ENCODE results near the gene PLET1.
"Not testable (repeated sequence)": the region's sequence is repeated elsewhere in the genome, so short reads cannot be mapped to it uniquely, and the experiment has no call there.

PLET1 gene

DNA sequence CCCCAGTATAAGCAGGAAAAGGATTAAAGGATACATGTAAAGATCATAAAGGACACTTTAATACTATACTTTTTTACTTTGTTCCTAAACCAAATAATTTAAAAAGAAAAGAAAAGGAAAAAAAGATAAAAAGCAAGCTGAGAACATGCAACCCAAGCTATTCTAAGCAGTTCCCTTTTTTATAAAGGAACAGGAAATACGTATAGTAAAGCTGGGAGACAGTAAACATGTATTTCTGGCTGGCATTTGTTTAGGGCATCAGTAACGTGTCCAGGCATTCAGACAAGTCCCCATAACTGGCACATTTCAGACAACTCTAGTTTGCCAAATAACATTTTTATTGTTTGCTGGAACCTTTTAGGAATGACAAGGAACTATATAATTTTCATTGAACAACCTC, 60.4 kb downstream of the PLET1 start:
- H3K4me3 ChIP-seq (ENCODE audit: low read depth, low read length), result no peak overlapping the region
- DNase-seq (ENCODE audit: low read depth), result peak; percentile 22
- TF ChIP-seq POLR2A (IDR thresholded peaks at IDR 0.05; ENCODE audit: extremely low read depth, insufficient read length), result no peak
- TF ChIP-seq, protein P1, sequence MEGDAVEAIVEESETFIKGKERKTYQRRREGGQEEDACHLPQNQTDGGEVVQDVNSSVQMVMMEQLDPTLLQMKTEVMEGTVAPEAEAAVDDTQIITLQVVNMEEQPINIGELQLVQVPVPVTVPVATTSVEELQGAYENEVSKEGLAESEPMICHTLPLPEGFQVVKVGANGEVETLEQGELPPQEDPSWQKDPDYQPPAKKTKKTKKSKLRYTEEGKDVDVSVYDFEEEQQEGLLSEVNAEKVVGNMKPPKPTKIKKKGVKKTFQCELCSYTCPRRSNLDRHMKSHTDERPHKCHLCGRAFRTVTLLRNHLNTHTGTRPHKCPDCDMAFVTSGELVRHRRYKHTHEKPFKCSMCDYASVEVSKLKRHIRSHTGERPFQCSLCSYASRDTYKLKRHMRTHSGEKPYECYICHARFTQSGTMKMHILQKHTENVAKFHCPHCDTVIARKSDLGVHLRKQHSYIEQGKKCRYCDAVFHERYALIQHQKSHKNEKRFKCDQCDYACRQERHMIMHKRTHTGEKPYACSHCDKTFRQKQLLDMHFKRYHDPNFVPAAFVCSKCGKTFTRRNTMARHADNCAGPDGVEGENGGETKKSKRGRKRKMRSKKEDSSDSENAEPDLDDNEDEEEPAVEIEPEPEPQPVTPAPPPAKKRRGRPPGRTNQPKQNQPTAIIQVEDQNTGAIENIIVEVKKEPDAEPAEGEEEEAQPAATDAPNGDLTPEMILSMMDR (IDR thresholded peaks at IDR 0.05; ENCODE audit: low read depth, low read length), result no peak
- TF ChIP-seq, protein P2, sequence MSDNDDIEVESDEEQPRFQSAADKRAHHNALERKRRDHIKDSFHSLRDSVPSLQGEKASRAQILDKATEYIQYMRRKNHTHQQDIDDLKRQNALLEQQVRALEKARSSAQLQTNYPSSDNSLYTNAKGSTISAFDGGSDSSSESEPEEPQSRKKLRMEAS (IDR thresholded peaks at IDR 0.05; ENCODE audit: low read depth, low read length), result no peak
- TF ChIP-seq MYC (IDR thresholded peaks at IDR 0.05; ENCODE audit: low read depth, low read length), result no peak

DNA sequence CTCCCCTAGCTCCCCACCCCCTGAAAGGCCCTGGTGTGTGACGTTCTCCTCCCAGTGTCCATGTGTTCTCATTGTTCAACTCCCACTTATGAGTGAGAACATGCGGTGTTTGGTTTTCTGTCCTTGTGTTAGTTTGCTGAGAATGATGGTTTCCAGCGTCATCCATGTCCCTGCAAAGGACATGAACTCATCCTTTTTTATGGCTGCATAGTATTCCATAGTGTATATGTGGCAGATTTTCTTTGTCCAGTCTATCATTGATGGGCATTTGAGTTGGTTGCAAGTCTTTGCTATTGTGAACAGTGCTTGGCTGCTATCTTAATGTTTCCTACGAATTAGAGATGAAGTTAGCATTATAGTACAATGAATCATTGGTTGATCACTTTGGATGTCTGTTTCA, 61.6 kb downstream of the PLET1 start:
- not testable (repeated sequence) for DNase-seq (ENCODE audit: low read depth); H3K4me3 ChIP-seq (ENCODE audit: low read depth, low read length)
